Measurements from ENCODE around the gene GRB10.
A peak's percentile ranks its signal among the peaks of the same experiment; 100 is the strongest.

GRB10 gene

GRCh38 chr7:50803359-50804337 lies 21.0 kb upstream of the GRB10 start:
- DNase-seq: no peak

- no peak for DNase-seq
Observed at GRCh38 chr7:50801907-50802306, 19.2 kb upstream of the GRB10 start.

GRCh38 chr7:50799873-50800272 lies 17.2 kb upstream of the GRB10 start:
- no peak for DNase-seq

GRCh38 chr7:50798126-50798525 lies 15.4 kb upstream of the GRB10 start:
- DNase-seq: no peak

- DNase-seq: no peak
Observed at GRCh38 chr7:50795831-50796230, 13.1 kb upstream of the GRB10 start.

- no peak for DNase-seq
Observed at GRCh38 chr7:50795253-50795652, 12.6 kb upstream of the GRB10 start.

GRCh38 chr7:50793947-50794570 lies 11.4 kb upstream of the GRB10 start:
- DNase-seq: no peak

GRCh38 chr7:50793120-50793946 lies 10.6 kb upstream of the GRB10 start:
- DNase-seq: peak; percentile 24

- no peak for DNase-seq
Observed at GRCh38 chr7:50792342-50793119, 9.8 kb upstream of the GRB10 start.

GRCh38 chr7:50791938-50792341 lies 9.2 kb upstream of the GRB10 start:
- no peak for DNase-seq

GRCh38 chr7:50791363-50791937 lies 8.8 kb upstream of the GRB10 start:
- no peak for DNase-seq

GRCh38 chr7:50790381-50790780 lies 7.7 kb upstream of the GRB10 start:
- no peak for DNase-seq

- no peak for DNase-seq
Observed at GRCh38 chr7:50788382-50788781, 5.7 kb upstream of the GRB10 start.

- DNase-seq: no peak
Observed at GRCh38 chr7:50787825-50788224, 5.1 kb upstream of the GRB10 start.

GRCh38 chr7:50785346-50785745 lies 2.6 kb upstream of the GRB10 start:
- DNase-seq: no peak

GRCh38 chr7:50783801-50784507 lies 1.3 kb upstream of the GRB10 start:
- no peak for DNase-seq

GRCh38 chr7:50783303-50783702 lies 607 bp upstream of the GRB10 start:
- DNase-seq: no peak

GRCh38 chr7:50781381-50782293 lies 1.1 kb downstream of the GRB10 start:
- no peak for DNase-seq

GRCh38 chr7:50780436-50780835 lies 2.3 kb downstream of the GRB10 start:
- DNase-seq: no peak

- DNase-seq: no peak
Observed at GRCh38 chr7:50779427-50779826, 3.3 kb downstream of the GRB10 start.
